ENCODE data around the gene ADK.

ADK gene

DNA sequence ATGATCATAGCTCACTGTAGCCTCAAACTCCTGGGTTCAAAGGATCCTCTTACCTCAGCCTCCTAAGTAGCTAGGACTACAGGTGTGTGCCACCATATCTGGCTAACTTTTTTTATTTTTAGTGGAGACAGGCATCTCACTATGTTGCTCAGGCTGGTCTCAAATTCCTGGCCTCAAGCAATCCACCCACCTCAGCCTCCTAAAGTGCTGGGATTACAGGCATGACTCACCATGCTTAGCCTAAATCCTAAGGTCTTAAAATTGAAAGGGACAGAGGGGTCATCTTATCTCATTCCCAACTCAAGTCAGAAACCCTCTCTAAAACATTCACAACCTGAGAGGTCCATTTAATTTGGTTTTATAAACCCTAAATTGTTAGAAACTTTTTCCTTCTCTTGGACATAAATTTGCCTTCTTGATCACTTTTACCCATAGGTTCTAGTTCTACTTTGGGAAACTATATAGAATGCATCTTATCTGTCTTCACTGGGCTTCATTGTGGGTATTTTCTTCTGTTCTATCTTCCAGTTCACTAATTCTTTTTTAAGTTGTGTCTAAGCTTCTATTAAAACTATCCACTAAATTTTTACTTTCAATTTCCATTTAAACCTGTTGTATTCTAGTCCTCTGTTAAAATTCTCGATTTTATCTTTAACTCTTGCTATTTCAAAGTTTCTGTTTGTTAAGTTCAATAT is 492.0 kb downstream of the ADK start:
- Histone ChIP-seq H3K4me2 (ENCODE audit: low read length) (no peak overlapping the region), H3K79me2 (no peaks in the 10 kb centered on the region), H3K27ac (no peak overlapping the region), H3K36me3 (ENCODE audit: control insufficient read depth, insufficient read depth, low read length) (no peaks in the 10 kb centered on the region), H3K4me3 (ENCODE audit: low read depth, low read length) (no peak overlapping the region), H3K4me1 (no peaks in the 10 kb centered on the region), H2AFZ (no peak overlapping the region), H3K9me3 (ENCODE audit: control insufficient read depth, low read length) (no peaks in the 10 kb centered on the region), H3K9ac (no peak overlapping the region), H3K27me3 (ENCODE audit: control insufficient read depth, insufficient read depth, low read length) (no peaks in the 10 kb centered on the region)
- TF ChIP-seq, protein P1, sequence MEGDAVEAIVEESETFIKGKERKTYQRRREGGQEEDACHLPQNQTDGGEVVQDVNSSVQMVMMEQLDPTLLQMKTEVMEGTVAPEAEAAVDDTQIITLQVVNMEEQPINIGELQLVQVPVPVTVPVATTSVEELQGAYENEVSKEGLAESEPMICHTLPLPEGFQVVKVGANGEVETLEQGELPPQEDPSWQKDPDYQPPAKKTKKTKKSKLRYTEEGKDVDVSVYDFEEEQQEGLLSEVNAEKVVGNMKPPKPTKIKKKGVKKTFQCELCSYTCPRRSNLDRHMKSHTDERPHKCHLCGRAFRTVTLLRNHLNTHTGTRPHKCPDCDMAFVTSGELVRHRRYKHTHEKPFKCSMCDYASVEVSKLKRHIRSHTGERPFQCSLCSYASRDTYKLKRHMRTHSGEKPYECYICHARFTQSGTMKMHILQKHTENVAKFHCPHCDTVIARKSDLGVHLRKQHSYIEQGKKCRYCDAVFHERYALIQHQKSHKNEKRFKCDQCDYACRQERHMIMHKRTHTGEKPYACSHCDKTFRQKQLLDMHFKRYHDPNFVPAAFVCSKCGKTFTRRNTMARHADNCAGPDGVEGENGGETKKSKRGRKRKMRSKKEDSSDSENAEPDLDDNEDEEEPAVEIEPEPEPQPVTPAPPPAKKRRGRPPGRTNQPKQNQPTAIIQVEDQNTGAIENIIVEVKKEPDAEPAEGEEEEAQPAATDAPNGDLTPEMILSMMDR (IDR thresholded peaks at IDR 0.05) = no peak

DNA sequence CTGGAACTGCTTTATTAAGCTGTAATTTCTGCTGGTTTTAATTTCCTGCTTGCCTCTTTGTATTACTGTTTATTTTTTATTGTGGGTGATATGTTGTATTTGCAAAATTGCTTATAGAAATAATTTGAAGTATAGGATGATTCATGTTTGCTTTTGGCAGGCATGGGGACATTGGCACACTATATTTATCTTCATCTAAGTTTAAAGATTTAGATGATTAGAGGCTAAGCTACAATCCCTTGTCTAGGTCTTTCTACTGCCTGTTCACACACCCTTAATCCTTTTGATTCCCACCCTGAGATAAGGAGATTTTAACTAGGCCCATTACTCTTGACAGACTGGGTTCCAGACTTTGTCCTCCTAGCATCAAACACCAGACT is 492.6 kb downstream of the ADK start:
- H3K27me3 ChIP-seq (ENCODE audit: control insufficient read depth, insufficient read depth, low read length) = no peaks in the 10 kb centered on the region
- H3K9ac ChIP-seq = no peak overlapping the region
- no peaks in the 10 kb centered on the region for H3K79me2 ChIP-seq
- TF ChIP-seq, protein P1 (IDR thresholded peaks at IDR 0.05) = no peak
- H2AFZ ChIP-seq = no peak overlapping the region
- no peak overlapping the region for H3K4me3 ChIP-seq (ENCODE audit: low read depth, low read length)
- no peaks in the 10 kb centered on the region for H3K36me3 ChIP-seq (ENCODE audit: control insufficient read depth, insufficient read depth, low read length)
- no peaks in the 10 kb centered on the region for H3K9me3 ChIP-seq (ENCODE audit: control insufficient read depth, low read length)
- H3K27ac ChIP-seq = no peak overlapping the region
- no peak overlapping the region for H3K4me2 ChIP-seq (ENCODE audit: low read length)
- no peaks in the 10 kb centered on the region for H3K4me1 ChIP-seq

DNA sequence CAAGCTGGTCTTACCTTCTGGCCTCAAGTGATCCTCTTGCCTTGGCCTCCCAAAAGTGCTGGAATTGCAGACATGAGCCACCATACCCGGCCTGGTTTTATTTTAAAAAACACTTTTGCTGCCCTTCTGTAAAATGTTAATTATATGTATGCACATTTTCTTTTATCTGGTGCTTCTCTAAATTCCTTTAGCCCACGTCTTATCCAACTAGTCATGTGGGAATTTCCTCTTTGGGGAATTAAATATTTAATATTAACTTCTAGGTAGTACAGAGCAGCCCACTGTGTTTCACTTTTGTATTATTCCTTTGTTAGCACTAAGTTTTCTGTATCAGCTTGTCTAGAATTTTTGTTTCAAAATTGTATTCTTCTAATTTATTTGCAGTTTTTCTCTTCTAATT is 493.7 kb downstream of the ADK start:
- Histone ChIP-seq H3K4me2 (ENCODE audit: low read length) (no peak overlapping the region), H2AFZ (no peak overlapping the region), H3K79me2 (no peaks in the 10 kb centered on the region), H3K9me3 (ENCODE audit: control insufficient read depth, low read length) (no peaks in the 10 kb centered on the region), H3K4me1 (no peaks in the 10 kb centered on the region), H3K27ac (no peak overlapping the region), H3K36me3 (ENCODE audit: control insufficient read depth, insufficient read depth, low read length) (no peaks in the 10 kb centered on the region), H3K4me3 (ENCODE audit: low read depth, low read length) (no peak overlapping the region), H3K9ac (no peak overlapping the region), H3K27me3 (ENCODE audit: control insufficient read depth, insufficient read depth, low read length) (no peaks in the 10 kb centered on the region)
- TF ChIP-seq, protein P1 (IDR thresholded peaks at IDR 0.05) = no peak

DNA sequence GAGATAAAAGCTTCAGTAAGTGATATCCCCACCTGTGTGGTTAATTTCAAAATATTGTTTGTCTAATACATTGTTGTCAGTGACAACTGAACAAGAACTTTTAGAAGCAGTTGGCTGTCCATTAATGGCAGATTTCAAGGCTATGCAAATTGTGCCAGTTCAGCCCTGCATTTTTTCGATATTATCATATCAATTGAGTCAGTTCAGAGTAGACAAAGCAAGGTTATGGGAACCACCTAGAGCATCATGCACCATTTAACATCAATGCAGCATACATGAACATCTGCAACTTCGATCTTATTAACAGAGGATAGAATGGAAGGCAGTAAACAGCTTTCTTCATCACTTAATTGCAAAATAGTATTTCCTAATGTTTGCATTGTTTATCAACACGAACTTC is 494.7 kb downstream of the ADK start:
- Histone ChIP-seq H3K27ac (no peak overlapping the region), H3K9ac (no peak overlapping the region), H3K79me2 (no peaks in the 10 kb centered on the region), H3K4me1 (no peaks in the 10 kb centered on the region), H2AFZ (no peak overlapping the region), H3K4me3 (ENCODE audit: low read depth, low read length) (no peak overlapping the region), H3K4me2 (ENCODE audit: low read length) (no peak overlapping the region), H3K36me3 (ENCODE audit: control insufficient read depth, insufficient read depth, low read length) (no peaks in the 10 kb centered on the region), H3K27me3 (ENCODE audit: control insufficient read depth, insufficient read depth, low read length) (no peaks in the 10 kb centered on the region), H3K9me3 (ENCODE audit: control insufficient read depth, low read length) (no peaks in the 10 kb centered on the region)
- TF ChIP-seq, protein P1 (IDR thresholded peaks at IDR 0.05) = no peak

DNA sequence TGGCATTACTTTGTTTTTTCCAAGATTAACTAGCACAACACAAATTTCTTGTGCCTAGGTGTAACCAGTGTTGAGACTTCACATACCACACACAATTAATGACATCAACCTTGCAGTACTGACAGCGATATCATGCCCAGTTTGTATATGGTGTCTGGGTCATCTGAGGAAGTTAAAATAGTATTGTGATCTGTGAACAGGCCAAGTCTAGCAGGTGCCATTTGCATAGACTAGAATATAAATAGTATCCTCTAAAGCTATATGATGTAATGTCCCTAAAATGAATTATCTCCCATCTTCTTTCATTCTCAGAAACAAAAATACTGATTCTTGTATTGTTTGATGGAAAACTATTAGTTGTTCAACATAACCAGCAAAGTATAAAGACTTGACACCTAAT is 499.6 kb downstream of the ADK start:
- Histone ChIP-seq H3K9me3 (ENCODE audit: control insufficient read depth, low read length) (no peaks in the 10 kb centered on the region), H3K79me2 (no peaks in the 10 kb centered on the region), H3K4me3 (ENCODE audit: low read depth, low read length) (no peak overlapping the region), H3K4me2 (ENCODE audit: low read length) (no peak overlapping the region), H3K4me1 (no peaks in the 10 kb centered on the region), H3K36me3 (ENCODE audit: control insufficient read depth, insufficient read depth, low read length) (no peaks in the 10 kb centered on the region), H3K9ac (no peak overlapping the region), H3K27me3 (ENCODE audit: control insufficient read depth, insufficient read depth, low read length) (no peaks in the 10 kb centered on the region), H3K27ac (no peak overlapping the region), H2AFZ (no peak overlapping the region)
- TF ChIP-seq, protein P1 (IDR thresholded peaks at IDR 0.05) = no peak

Measured in parathyroid adenoma (tissue), 2 donors.